Mesenchymal stem cell (in vitro differentiated cells and primary cell): ENCODE measurements around the gene VGLL1.

ENCODE experiments used
- DNase-seq: peaks from one replicate; pipeline ENCODE4 v3.0.0-alpha.2; 2013
- H2AFZ ChIP-seq: one replicate; pipeline ENCODE4 v1.6.1; 2013; ENCODE audit warnings: low read depth, mild to moderate bottlenecking, control low read depth, inconsistent platforms, low read length, moderate library complexity
- H2AK5ac ChIP-seq: 2 replicates; pipeline ENCODE4 v1.6.1; 2013; ENCODE audit warnings: low read length, moderate library complexity, mild to moderate bottlenecking, inconsistent platforms; ENCODE audit not compliant: severe bottlenecking
- H2BK120ac ChIP-seq: one replicate; pipeline ENCODE4 v1.6.1; 2013; ENCODE audit warnings: low read depth, mild to moderate bottlenecking, inconsistent platforms, low read length, moderate library complexity
- H2BK12ac ChIP-seq, 2 experiments: one replicate each; pipeline ENCODE4 v1.6.1; 2013; ENCODE audit warnings: inconsistent platforms in 2 of 2, low read length in 2 of 2, mild to moderate bottlenecking in 2 of 2, moderate library complexity in 2 of 2, control low read depth in 1 of 2
- H2BK15ac ChIP-seq: one replicate; pipeline ENCODE4 v1.6.1; 2013; ENCODE audit warnings: mild to moderate bottlenecking, low read depth, inconsistent platforms; ENCODE audit not compliant: poor library complexity, severe bottlenecking
- H2BK5ac ChIP-seq: 2 replicates; pipeline ENCODE4 v1.6.1; 2013; ENCODE audit warnings: low read depth, mild to moderate bottlenecking, low read length, control low read depth, inconsistent platforms; ENCODE audit not compliant: poor library complexity, severe bottlenecking
- H3K14ac ChIP-seq, 2 experiments: one replicate each; pipeline ENCODE4 v1.6.1; 2013; ENCODE audit warnings: inconsistent platforms in 2 of 2, low read length in 2 of 2, control low read depth in 1 of 2, mild to moderate bottlenecking in 1 of 2, moderate library complexity in 1 of 2
- H3K18ac ChIP-seq, 2 experiments: one replicate each; pipeline ENCODE4 v1.6.1; 2013; ENCODE audit warnings: inconsistent platforms in 2 of 2, low read length in 2 of 2, control low read depth in 1 of 2, low read depth in 1 of 2, mild to moderate bottlenecking in 1 of 2
- H3K23ac ChIP-seq, 2 experiments: one replicate each; pipeline ENCODE4 v1.6.1; 2013; ENCODE audit warnings: inconsistent platforms in 2 of 2, low read length in 2 of 2, mild to moderate bottlenecking in 2 of 2, moderate library complexity in 2 of 2, control low read depth in 1 of 2
- H3K27ac ChIP-seq: 2 replicates; pipeline ENCODE4 v1.5.1; 2013; ENCODE audit warnings: mild to moderate bottlenecking, moderate library complexity, low read length, control low read depth, inconsistent platforms; ENCODE audit not compliant: poor library complexity, severe bottlenecking
- H3K27me3 ChIP-seq, 2 experiments: 2 replicates each; pipeline versions ENCODE4 v1.6.1 to v1.7.0; 2013; ENCODE audit warnings: low read length in 2 of 2, mild to moderate bottlenecking in 2 of 2, moderate library complexity in 2 of 2, control low read depth in 1 of 2, inconsistent platforms in 1 of 2; ENCODE audit not compliant: control insufficient read depth in 1 of 2, insufficient read depth in 1 of 2
- H3K36me3 ChIP-seq, 2 experiments: 2 replicates each; pipeline versions ENCODE4 v1.6.1 to v1.7.0; 2013; ENCODE audit warnings: low read length in 2 of 2, control low read depth in 1 of 2, inconsistent platforms in 1 of 2, low read depth in 1 of 2, mild to moderate bottlenecking in 1 of 2; ENCODE audit not compliant: insufficient read depth in 2 of 2, control insufficient read depth in 1 of 2
- H3K4ac ChIP-seq, 2 experiments: one replicate each; pipeline ENCODE4 v1.6.1; 2013; ENCODE audit warnings: inconsistent platforms in 2 of 2, low read length in 2 of 2, mild to moderate bottlenecking in 2 of 2, moderate library complexity in 2 of 2, control low read depth in 1 of 2, low read depth in 1 of 2
- H3K4me1 ChIP-seq: 2 replicates; pipeline ENCODE4 v1.6.1; 2013; ENCODE audit warnings: low read depth, low read length, control low read depth; ENCODE audit not compliant: control insufficient read depth, insufficient read depth
- H3K4me2 ChIP-seq: 2 replicates; pipeline ENCODE4 v1.6.1; 2013; ENCODE audit warnings: low read length, mild to moderate bottlenecking, inconsistent platforms; ENCODE audit not compliant: poor library complexity, severe bottlenecking
- H3K4me3 ChIP-seq, 2 experiments: 2 replicates each; pipeline versions ENCODE4 v1.5.1 to v1.7.0; 2013; ENCODE audit warnings: low read length in 2 of 2, mild to moderate bottlenecking in 2 of 2, control low read depth in 1 of 2, low read depth in 1 of 2; ENCODE audit not compliant: insufficient read depth in 1 of 2
- H3K79me1 ChIP-seq: replicated peaks from 2 replicates; pipeline ENCODE4 v1.6.1; 2013; ENCODE audit warnings: mild to moderate bottlenecking, control low read depth, low read length, inconsistent platforms; ENCODE audit not compliant: poor library complexity, severe bottlenecking
- H3K9ac ChIP-seq: 2 replicates; pipeline ENCODE4 v1.7.0; 2013; ENCODE audit warnings: mild to moderate bottlenecking, low read length, moderate library complexity
- H3K9me3 ChIP-seq: 2 replicates; pipeline ENCODE4 v1.7.0; 2013; ENCODE audit warnings: mild to moderate bottlenecking, low read length; ENCODE audit not compliant: control insufficient read depth
- H4K8ac ChIP-seq: one replicate; pipeline ENCODE4 v1.6.1; 2013; ENCODE audit warnings: inconsistent platforms, mild to moderate bottlenecking, low read length, moderate library complexity
- H4K91ac ChIP-seq: one replicate; pipeline ENCODE4 v1.6.1; 2013; ENCODE audit warnings: mild to moderate bottlenecking, low read length, inconsistent platforms
- WGBS: methylation state at CpG from one replicate; pipeline ENCODE4 v1.1.7; 2013; ENCODE audit warnings: mixed read lengths; 5-methylcytosine and 5-hydroxymethylcytosine counted together

The VGLL1 gene

GRCh38 chrX:136540226-136540625 lies 8.2 kb downstream of the VGLL1 start:
- no peak overlapping the region for H3K27ac ChIP-seq
- no peak overlapping the region for H3K18ac ChIP-seq
- no peak overlapping the region for H2BK12ac ChIP-seq
- no peak overlapping the region for H4K8ac ChIP-seq
- H3K4me2 ChIP-seq = no peak overlapping the region
- no peak overlapping the region for H2BK15ac ChIP-seq
- no peak overlapping the region for H3K14ac ChIP-seq
- H3K79me1 ChIP-seq = no peaks in the 10 kb centered on the region
- no peak overlapping the region for H2AFZ ChIP-seq
- no peaks in the 10 kb centered on the region for H3K4me1 ChIP-seq
- no peak overlapping the region for H4K91ac ChIP-seq
- H3K9ac ChIP-seq = no peak overlapping the region
- no peak overlapping the region for H2BK5ac ChIP-seq
- H2AK5ac ChIP-seq = no peak overlapping the region
- H3K9me3 ChIP-seq = no peaks in the 10 kb centered on the region
- no peak for DNase-seq
- H3K36me3 ChIP-seq = no peaks in the 10 kb centered on the region
- H2BK120ac ChIP-seq = no peak overlapping the region
- H3K4me3 ChIP-seq = no peak overlapping the region
- WGBS = 68% methylated on average over 5 of the region's 5 CpGs
- H3K4ac ChIP-seq = no peak overlapping the region
- H3K23ac ChIP-seq = no peak overlapping the region
- peaks cover 0 to 26% of the 10 kb centered on the region in 2 experiments for H3K27me3 ChIP-seq

DNA sequence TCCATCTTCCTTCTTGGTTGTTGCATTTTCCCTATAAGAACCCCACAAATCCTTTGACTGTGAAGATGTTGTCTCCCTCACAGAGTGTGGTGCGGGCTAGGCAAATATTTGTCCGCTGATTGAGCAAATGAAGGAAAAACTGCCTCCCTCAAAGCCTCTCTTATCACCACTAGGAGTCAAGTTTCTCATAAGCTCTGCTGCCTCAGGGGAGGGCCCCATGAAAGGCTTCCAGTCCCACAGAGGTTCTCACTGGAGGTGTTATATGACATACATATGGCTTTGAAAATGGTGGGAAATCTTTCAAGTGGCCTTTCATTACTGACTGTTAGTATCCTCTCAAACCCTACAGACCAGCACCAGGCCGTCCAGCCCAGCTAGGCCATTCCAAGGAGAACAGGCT lies 9.3 kb downstream of the VGLL1 start:
- H4K8ac ChIP-seq = no peak overlapping the region
- WGBS = 82% methylated on average over 3 of the region's 3 CpGs
- DNase-seq = no peak
- no peaks in the 10 kb centered on the region for H3K36me3 ChIP-seq
- no peaks in the 10 kb centered on the region for H3K9me3 ChIP-seq
- no peak overlapping the region for H3K4ac ChIP-seq
- no peak overlapping the region for H2BK12ac ChIP-seq
- no peak overlapping the region for H3K27ac ChIP-seq
- H2BK15ac ChIP-seq = no peak overlapping the region
- no peak overlapping the region for H2AK5ac ChIP-seq
- no peaks in the 10 kb centered on the region for H3K4me1 ChIP-seq
- H3K18ac ChIP-seq = no peak overlapping the region
- H3K23ac ChIP-seq = no peak overlapping the region
- H2BK120ac ChIP-seq = no peak overlapping the region
- H2AFZ ChIP-seq = no peak overlapping the region
- no peak overlapping the region for H3K4me3 ChIP-seq
- H3K27me3 ChIP-seq = peaks cover 0 to 26% of the 10 kb centered on the region in 2 experiments
- no peak overlapping the region for H3K4me2 ChIP-seq
- H4K91ac ChIP-seq = no peak overlapping the region
- no peak overlapping the region for H3K14ac ChIP-seq
- no peaks in the 10 kb centered on the region for H3K79me1 ChIP-seq
- no peak overlapping the region for H3K9ac ChIP-seq
- no peak overlapping the region for H2BK5ac ChIP-seq

DNA sequence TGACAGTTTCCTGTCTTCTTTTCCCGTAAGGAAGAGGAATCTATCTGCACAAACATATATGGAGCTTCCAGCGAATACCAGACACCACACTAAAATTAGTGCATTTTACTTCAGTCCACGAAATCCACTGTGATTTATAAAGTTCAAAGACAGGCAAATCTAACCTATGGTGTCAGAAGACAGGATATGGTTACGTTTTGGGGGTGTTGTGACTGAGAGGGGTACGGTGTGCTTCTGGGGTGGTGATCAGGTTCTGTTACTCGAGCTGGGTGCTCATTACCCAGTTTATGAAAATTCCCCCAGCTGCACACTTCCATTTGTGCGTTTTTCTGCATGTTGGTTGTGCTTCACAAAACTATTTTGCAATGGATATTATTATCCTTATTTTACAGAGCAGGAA lies 10.3 kb downstream of the VGLL1 start:
- no peak overlapping the region for H4K8ac ChIP-seq
- no peak overlapping the region for H3K14ac ChIP-seq
- H3K4ac ChIP-seq = no peak overlapping the region
- no peak overlapping the region for H3K18ac ChIP-seq
- no peak for DNase-seq
- no peak overlapping the region for H2BK5ac ChIP-seq
- peaks cover 0 to 26% of the 10 kb centered on the region in 2 experiments for H3K27me3 ChIP-seq
- no peak overlapping the region for H4K91ac ChIP-seq
- H2BK15ac ChIP-seq = no peak overlapping the region
- 82% methylated on average over 2 of the region's 7 CpGs for WGBS
- H3K4me1 ChIP-seq = no peaks in the 10 kb centered on the region
- no peaks in the 10 kb centered on the region for H3K9me3 ChIP-seq
- no peak overlapping the region for H3K9ac ChIP-seq
- H3K79me1 ChIP-seq = no peaks in the 10 kb centered on the region
- H2AFZ ChIP-seq = no peak overlapping the region
- no peak overlapping the region for H3K23ac ChIP-seq
- no peak overlapping the region for H2AK5ac ChIP-seq
- H2BK120ac ChIP-seq = no peak overlapping the region
- H3K27ac ChIP-seq = no peak overlapping the region
- no peak overlapping the region for H3K4me3 ChIP-seq
- H2BK12ac ChIP-seq = no peak overlapping the region
- no peak overlapping the region for H3K4me2 ChIP-seq
- H3K36me3 ChIP-seq = no peaks in the 10 kb centered on the region

GRCh38 chrX:136546371-136546781 lies 14.4 kb downstream of the VGLL1 start:
- H3K23ac ChIP-seq = no peak overlapping the region
- DNase-seq = no peak

More at GRCh38 chrX:136546371-136546781, 14.4 kb downstream of the VGLL1 start:
- Histone ChIP-seq H3K4me3 (no peak overlapping the region), H3K4ac (no peak overlapping the region), H3K4me2 (no peak overlapping the region), H2AK5ac (no peak overlapping the region), H3K18ac (no peak overlapping the region), H3K9ac (no peak overlapping the region), H2BK15ac (no peak overlapping the region), H3K14ac (no peak overlapping the region), H3K4me1 (no peaks in the 10 kb centered on the region), H3K27me3 (peaks cover 0 to 17% of the 10 kb centered on the region in 2 experiments), H3K27ac (no peak overlapping the region), H4K8ac (no peak overlapping the region), H3K36me3 (no peaks in the 10 kb centered on the region), H2BK5ac (no peak overlapping the region), H3K79me1 (no peaks in the 10 kb centered on the region), H2AFZ (no peak overlapping the region), H4K91ac (no peak overlapping the region), H3K9me3 (no peaks in the 10 kb centered on the region), H2BK12ac (no peak overlapping the region), H2BK120ac (no peak overlapping the region)
- WGBS = 100% methylated on average over 2 of the region's 3 CpGs
